Activated CD4-positive, alpha-beta T cell treated with anti-CD3 and anti-CD28 coated beads, Interleukin-2, Interleukin-6, amounts not matched to agents 100 ng/mL and 50 ng/mL, durations not matched to agents 16 hours and 8 hours (primary cell): ENCODE measurements around the gene NCAM1.
A peak's percentile ranks its signal among the peaks of the same experiment; 100 is the strongest.

Experiments used
- DNase-seq: peaks from one replicate; pipeline ENCODE4 v3.0.0-alpha.2; 2020

Gene NCAM1

GRCh38 chr11:112968941-112969713 is 7.9 kb downstream of the NCAM1 start:
- no peak for DNase-seq

- DNase-seq = no peak
Observed at GRCh38 chr11:112971195-112971594, 10.0 kb downstream of the NCAM1 start.

GRCh38 chr11:112971827-112972226 is 10.6 kb downstream of the NCAM1 start:
- no peak for DNase-seq

GRCh38 chr11:112972399-112973145 is 11.4 kb downstream of the NCAM1 start:
- no peak for DNase-seq

GRCh38 chr11:112975051-112975450 is 13.8 kb downstream of the NCAM1 start:
- no peak for DNase-seq

- no peak for DNase-seq
Observed at GRCh38 chr11:112975493-112975892, 14.3 kb downstream of the NCAM1 start.

- DNase-seq = peak; percentile 6
Observed at GRCh38 chr11:112977755-112978154, 16.5 kb downstream of the NCAM1 start.

- DNase-seq = no peak
Observed at GRCh38 chr11:112983887-112984286, 22.7 kb downstream of the NCAM1 start.

- DNase-seq = no peak
Observed at GRCh38 chr11:112989198-112989597, 28.0 kb downstream of the NCAM1 start.

GRCh38 chr11:112993808-112994207 is 32.6 kb downstream of the NCAM1 start:
- no peak for DNase-seq

- DNase-seq = no peak
Observed at GRCh38 chr11:112995423-112996090, 34.3 kb downstream of the NCAM1 start.

- no peak for DNase-seq
Observed at GRCh38 chr11:112996994-112997393, 35.8 kb downstream of the NCAM1 start.

- no peak for DNase-seq
Observed at GRCh38 chr11:112997857-112998466, 36.7 kb downstream of the NCAM1 start.

- DNase-seq = no peak
Observed at GRCh38 chr11:112999520-112999919, 38.3 kb downstream of the NCAM1 start.

GRCh38 chr11:113001709-113002108 is 40.5 kb downstream of the NCAM1 start:
- no peak for DNase-seq

- DNase-seq = no peak
Observed at GRCh38 chr11:113006896-113007445, 45.8 kb downstream of the NCAM1 start.

GRCh38 chr11:113014262-113015097 is 53.3 kb downstream of the NCAM1 start:
- no peak for DNase-seq

GRCh38 chr11:113015098-113015455 is 53.9 kb downstream of the NCAM1 start:
- no peak for DNase-seq

- DNase-seq = no peak
Observed at GRCh38 chr11:113016905-113017304, 55.7 kb downstream of the NCAM1 start.

GRCh38 chr11:113018913-113019312 is 57.7 kb downstream of the NCAM1 start:
- DNase-seq = no peak

GRCh38 chr11:113019711-113020110 is 58.5 kb downstream of the NCAM1 start:
- no peak for DNase-seq

GRCh38 chr11:113021111-113021510 is 59.9 kb downstream of the NCAM1 start:
- DNase-seq = no peak
